WTC11 (cell line): ENCODE measurements around the gene SHANK3. TPM values are rescaled to one million over a fixed set of nuclear protein-coding genes. Genes with fewer than 3 reads are reported as not detected.

Experiments used
- ATAC-seq: fragments of 200-7000 bp; cut with Tn5 transposase; 2 replicates; pipeline ENCODE4 v1.10.0; 2021; ENCODE audit warnings: mild to moderate bottlenecking, moderate library complexity
- CTCF ChIA-PET: fragments of 300-600 bp; sonication (Branson Sonifier 250); formaldehyde crosslinking; loops from one replicate; lab custom pipeline; 2021; ENCODE audit warnings: antibody characterized with exemption; lab: Charles Lee
- POLR2A ChIA-PET: fragments of 350-600 bp; sonication (Branson Sonifier 250); formaldehyde crosslinking; loops from one replicate; lab custom pipeline; 2021; ENCODE audit warnings: antibody characterized with exemption; lab: Charles Lee
- DNase-seq: peaks from one replicate; pipeline ENCODE4 v3.0.0; 2021; ENCODE audit warnings: low spot score
- H3K27ac Mint-ChIP-seq: 2 replicates; pipeline ENCODE4 v1.8.0; 2021; ENCODE audit warnings: mixed read lengths
- H3K27me3 Mint-ChIP-seq: 2 replicates; pipeline ENCODE4 v1.8.0; 2021; ENCODE audit warnings: low read depth, mild to moderate bottlenecking, moderate library complexity, mixed read lengths
- H3K36me3 Mint-ChIP-seq: 2 replicates; pipeline ENCODE4 v1.8.0; 2021; ENCODE audit warnings: mixed read lengths
- H3K4me1 Mint-ChIP-seq: 2 replicates; pipeline ENCODE4 v1.8.0; 2022; ENCODE audit warnings: mixed read lengths
- H3K4me3 Mint-ChIP-seq: 2 replicates; pipeline ENCODE4 v1.8.0; 2021; ENCODE audit warnings: mild to moderate bottlenecking, moderate library complexity, mixed read lengths
- H3K9me3 Mint-ChIP-seq: 2 replicates; pipeline ENCODE4 v1.8.0; 2021; ENCODE audit warnings: mixed read lengths
- ATF3 ChIP-seq: sonication (generic); formaldehyde crosslinking; conservative IDR thresholded peaks from 2 replicates; pipeline ENCODE4 v1.8.1; 2022; ENCODE audit warnings: mild to moderate bottlenecking, missing genetic modification reagents
- ETV6 ChIP-seq: sonication (generic); formaldehyde crosslinking; IDR thresholded peaks from 2 replicates; pipeline ENCODE4 v1.8.1; 2022; ENCODE audit warnings: mild to moderate bottlenecking, missing genetic modification reagents
- JAZF1 ChIP-seq: fragments of 250-450 bp; sonication (Bioruptor Pico); IDR thresholded peaks from 2 replicates; pipeline ENCODE4 v1.9.0; 2021; ENCODE audit warnings: moderate library complexity, mild to moderate bottlenecking, inconsistent platforms
- MYBL2 ChIP-seq: sonication (generic); formaldehyde crosslinking; IDR thresholded peaks from 2 replicates; pipeline ENCODE4 v1.8.1; 2023; ENCODE audit warnings: mild to moderate bottlenecking, moderate library complexity, missing genetic modification reagents
- PRDM15 ChIP-seq: sonication (generic); formaldehyde crosslinking; IDR thresholded peaks from 2 replicates; pipeline ENCODE4 v1.8.0; 2022; ENCODE audit warnings: missing genetic modification reagents
- SOX15 ChIP-seq: fragments of 250-450 bp; sonication (Bioruptor Pico); IDR thresholded peaks from 2 replicates; pipeline ENCODE4 v1.9.0; 2021; ENCODE audit warnings: mild to moderate bottlenecking
- TEAD4 ChIP-seq: sonication (generic); formaldehyde crosslinking; IDR thresholded peaks from 2 replicates; pipeline ENCODE4 v1.8.0; 2022; ENCODE audit warnings: mild to moderate bottlenecking, missing genetic modification reagents
- ZNF396 ChIP-seq: fragments of 250-450 bp; sonication (Bioruptor Pico); IDR thresholded peaks from 2 replicates; pipeline ENCODE4 v1.8.0; 2021; ENCODE audit warnings: mild to moderate bottlenecking, moderate library complexity, borderline replicate concordance
- ZNF425 ChIP-seq: fragments of 250-450 bp; sonication (Bioruptor Pico); conservative IDR thresholded peaks from 2 replicates; pipeline ENCODE4 v1.9.0; 2021; ENCODE audit warnings: mild to moderate bottlenecking
- total RNA-seq: library from RNA; stranded (reverse); gene quantifications from 3 replicates; pipeline ENCODE4 v1.2.3, GENCODE V29; 2021
- TF ChIP-seq, protein P1 (sequence below): fragments of 250-450 bp; sonication (Bioruptor Pico); IDR thresholded peaks from 2 replicates; pipeline ENCODE4 v1.9.0; 2021; ENCODE audit warnings: moderate library complexity, mild to moderate bottlenecking, inconsistent platforms, borderline replicate concordance

The SHANK3 gene
- total RNA-seq, 1 experiment from 2014 or later: 9.6 TPM

GRCh38 chr22:50671641-50672040 is 982 bp upstream of the SHANK3 start:
- no peak for ATAC-seq
- DNase-seq: no peak
- peaks cover 69% of the 10 kb centered on the region for H3K27me3 Mint-ChIP-seq
- no peak overlapping the region for H3K27ac Mint-ChIP-seq
- no peak overlapping the region for H3K4me3 Mint-ChIP-seq
- no peaks in the 10 kb centered on the region for H3K36me3 Mint-ChIP-seq
- H3K4me1 Mint-ChIP-seq: peaks cover 13% of the 10 kb centered on the region
- POLR2A ChIA-PET: no interaction called here
- no peaks in the 10 kb centered on the region for H3K9me3 Mint-ChIP-seq
- TF ChIP-seq MYBL2 (CRISPR knock-in tag) (no peak), SOX15 (CRISPR knock-in tag) (no peak), PRDM15 (no peak), ZNF425 (no peak), ATF3 (CRISPR knock-in tag) (no peak), JAZF1 (CRISPR knock-in tag) (no peak), TEAD4 (CRISPR knock-in tag) (no peak), ZNF396 (no peak)
- TF ChIP-seq, protein P1, sequence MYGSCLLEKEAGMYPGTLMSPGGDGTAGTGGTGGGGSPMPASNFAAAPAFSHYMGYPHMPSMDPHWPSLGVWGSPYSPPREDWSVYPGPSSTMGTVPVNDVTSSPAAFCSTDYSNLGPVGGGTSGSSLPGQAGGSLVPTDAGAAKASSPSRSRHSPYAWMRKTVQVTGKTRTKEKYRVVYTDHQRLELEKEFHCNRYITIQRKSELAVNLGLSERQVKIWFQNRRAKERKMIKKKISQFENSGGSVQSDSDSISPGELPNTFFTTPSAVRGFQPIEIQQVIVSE: no peak
- CTCF ChIA-PET: interaction anchor here (0.9 kb wide), 1 partner anchor 21 kb away, joined by 3 read pairs; no protein-coding TSS in a partner anchor

- DNase-seq (no peak), ATAC-seq (no peak)
- H3K9me3 Mint-ChIP-seq: no peaks in the 10 kb centered on the region
- H3K27ac Mint-ChIP-seq: no peak overlapping the region
- peaks cover 13% of the 10 kb centered on the region for H3K4me1 Mint-ChIP-seq
- peaks cover 69% of the 10 kb centered on the region for H3K27me3 Mint-ChIP-seq
- H3K4me3 Mint-ChIP-seq: no peak overlapping the region
- ChIA-PET CTCF (no interaction called here), POLR2A (no interaction called here)
- TF ChIP-seq PRDM15: peak; percentile 59; the same call in 1 of the 2 replicates
- TF ChIP-seq ETV6 (CRISPR knock-in tag): no peak
- H3K36me3 Mint-ChIP-seq: no peaks in the 10 kb centered on the region
Measured at GRCh38 chr22:50672041-50672440, 582 bp upstream of the SHANK3 start.
